Measurements from ENCODE around the gene R3HDM1.

Gene R3HDM1

DNA sequence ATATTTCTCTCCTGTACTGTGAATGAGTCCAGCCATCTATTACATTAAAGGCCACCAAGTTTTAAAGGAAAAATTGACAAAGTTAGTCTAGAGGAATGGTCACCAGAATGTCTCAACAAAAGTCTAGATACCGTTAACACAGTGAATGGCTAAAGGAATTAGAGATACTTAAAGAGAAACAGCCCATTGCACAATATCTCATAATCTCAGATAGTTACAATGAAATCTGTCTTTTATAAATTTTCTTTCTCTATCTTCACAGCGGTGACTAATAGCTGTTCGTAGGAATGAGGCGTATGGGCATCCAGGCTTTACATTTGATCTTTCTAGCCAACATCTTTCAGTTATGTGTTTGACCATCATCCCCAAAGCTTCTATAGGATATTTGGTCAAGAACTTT is 30.6 kb downstream of the R3HDM1 start:
- Histone ChIP-seq H3K27ac (no peak overlapping the region), H4K20me1 (peaks cover 82% of the 10 kb centered on the region), H3K4me1 (no peaks in the 10 kb centered on the region), H3K27me3 (no peaks in the 10 kb centered on the region), H3K36me3 (peaks cover 60% of the 10 kb centered on the region), H3K4me2 (no peak overlapping the region), H3K4me3 (no peak overlapping the region), H3K9me3 (no peaks in the 10 kb centered on the region), H3K9ac (no peak overlapping the region)
- TF ChIP-seq Cebpa-rat (IDR thresholded peaks at IDR 0.05) = no peak

DNA sequence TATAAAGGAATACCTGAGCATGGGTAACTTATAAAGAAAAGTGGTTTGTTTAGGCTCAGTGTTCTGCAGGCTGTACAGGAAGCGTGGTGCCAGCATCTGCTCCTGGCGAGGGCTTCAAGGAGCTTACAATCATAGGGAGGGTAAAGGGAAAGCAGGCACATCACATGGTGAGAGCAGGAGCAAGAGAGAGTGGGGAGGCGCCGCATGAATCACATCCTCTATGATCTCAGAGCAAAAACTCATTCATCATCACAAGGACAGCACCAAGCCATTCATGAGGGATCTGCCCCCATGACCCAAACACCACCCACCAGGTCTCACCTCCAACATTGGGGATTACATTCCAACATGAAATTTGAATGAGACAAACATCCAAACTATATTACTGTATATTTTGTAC is 32.5 kb downstream of the R3HDM1 start:
- Histone ChIP-seq H3K9ac (no peak overlapping the region), H3K27me3 (no peaks in the 10 kb centered on the region), H3K27ac (no peak overlapping the region), H3K9me3 (no peaks in the 10 kb centered on the region), H3K36me3 (peaks cover 71% of the 10 kb centered on the region), H3K4me2 (no peak overlapping the region), H3K4me1 (peaks cover 6% of the 10 kb centered on the region; the same call in 1 of the 2 replicates), H4K20me1 (peaks cover 78% of the 10 kb centered on the region), H3K4me3 (no peak overlapping the region)
- no peak for TF ChIP-seq Cebpa-rat (IDR thresholded peaks at IDR 0.05)

DNA sequence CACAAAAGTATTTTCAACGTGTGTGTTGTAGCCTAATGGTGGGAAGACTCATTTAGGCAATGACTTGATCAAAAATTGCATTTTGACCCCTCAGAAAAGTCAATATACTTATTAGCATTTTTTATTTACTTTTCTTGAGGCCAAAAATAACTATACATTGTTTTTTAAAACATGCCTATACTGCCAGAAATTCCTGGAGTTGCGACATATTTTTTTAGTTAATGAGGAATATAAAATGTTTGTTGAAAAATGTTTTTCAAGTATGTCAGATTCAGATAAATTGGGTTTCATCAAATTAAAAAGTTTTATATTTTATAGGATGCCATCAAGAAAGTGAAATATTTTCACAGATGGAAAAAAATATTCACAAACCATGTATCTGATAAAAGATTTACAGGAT is 39.6 kb downstream of the R3HDM1 start:
- no peak for TF ChIP-seq Cebpa-rat (IDR thresholded peaks at IDR 0.05)
- H3K9ac ChIP-seq = no peak overlapping the region

DNA sequence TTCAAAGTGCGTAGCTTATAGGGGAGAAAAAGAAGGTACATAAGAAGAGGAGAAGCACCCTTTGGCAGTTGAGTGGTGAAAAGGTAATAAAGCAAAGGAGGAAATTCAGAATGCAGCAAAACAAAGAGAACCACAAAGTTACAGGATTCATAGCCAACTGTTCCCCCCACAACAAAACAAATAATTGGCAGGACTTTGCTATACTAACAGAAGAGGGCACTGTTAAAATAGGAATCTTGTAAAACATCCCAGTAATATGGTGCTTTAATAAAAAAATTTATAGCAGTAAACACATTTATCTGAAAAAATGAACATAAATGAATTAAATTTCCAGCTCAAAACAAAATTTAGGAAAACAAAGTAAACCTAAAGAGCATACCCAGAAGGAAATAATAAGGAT is 42.3 kb downstream of the R3HDM1 start:
- peaks cover 7% of the 10 kb centered on the region; the same call in 1 of the 2 replicates for H3K9me3 ChIP-seq
- H4K20me1 ChIP-seq = peaks cover 17% of the 10 kb centered on the region
- H3K4me1 ChIP-seq = peaks cover 2% of the 10 kb centered on the region; the same call in 1 of the 2 replicates
- H3K4me2 ChIP-seq = no peak overlapping the region
- no peak for TF ChIP-seq Cebpa-rat (IDR thresholded peaks at IDR 0.05)
- no peaks in the 10 kb centered on the region for H3K27me3 ChIP-seq
- 0 out of 2 replicates have a peak overlapping the region, but pooled peaks have one; percentile 22 for H3K27ac ChIP-seq
- H3K9ac ChIP-seq = no peak overlapping the region
- peaks cover 38% of the 10 kb centered on the region for H3K36me3 ChIP-seq
- H3K4me3 ChIP-seq = no peak overlapping the region

More for the DNA sequence above, 39.6 kb downstream of the R3HDM1 start:
- H3K9me3 ChIP-seq = peaks cover 4% of the 10 kb centered on the region; the same call in 1 of the 2 replicates
- H3K4me1 ChIP-seq = peaks cover 6% of the 10 kb centered on the region; the same call in 1 of the 2 replicates
- H3K4me3 ChIP-seq = no peak overlapping the region
- H3K27me3 ChIP-seq = no peaks in the 10 kb centered on the region
- peaks cover 62% of the 10 kb centered on the region for H3K36me3 ChIP-seq
- H3K4me2 ChIP-seq = no peak overlapping the region
- peaks cover 36% of the 10 kb centered on the region for H4K20me1 ChIP-seq
- H3K27ac ChIP-seq = no peak overlapping the region

DNA sequence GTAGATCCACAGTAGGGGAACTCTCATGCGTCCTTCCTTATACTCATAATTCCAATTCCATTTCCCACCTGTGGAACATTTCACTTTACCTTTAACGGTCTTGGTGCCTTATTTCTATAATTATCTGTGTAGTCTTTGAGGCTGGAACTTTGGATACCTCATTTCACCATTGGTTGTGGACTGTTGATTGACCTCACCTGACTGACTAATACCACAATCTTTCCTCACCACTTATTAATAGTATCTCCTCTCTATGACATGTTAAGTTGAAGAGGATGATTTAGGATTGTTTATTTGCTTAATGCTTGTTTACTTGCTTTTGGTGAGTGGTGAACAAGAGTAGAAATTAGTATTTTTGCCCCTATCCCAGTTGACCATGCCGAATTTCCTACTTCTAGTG is 50.0 kb downstream of the R3HDM1 start:
- no peak for TF ChIP-seq Cebpa-rat (IDR thresholded peaks at IDR 0.05)
- H3K4me1 ChIP-seq = peaks cover 32% of the 10 kb centered on the region
- H3K4me3 ChIP-seq = no peak overlapping the region
- peaks cover 35% of the 10 kb centered on the region; the same call in 1 of the 2 replicates for H4K20me1 ChIP-seq
- H3K9ac ChIP-seq = no peak overlapping the region
- H3K27ac ChIP-seq = no peak overlapping the region
- 0 out of 2 replicates have a peak, but pooled peaks cover 3% of the 10 kb centered on the region for H3K36me3 ChIP-seq
- H3K4me2 ChIP-seq = no peak overlapping the region
- no peaks in the 10 kb centered on the region for H3K9me3 ChIP-seq
- no peaks in the 10 kb centered on the region for H3K27me3 ChIP-seq

DNA sequence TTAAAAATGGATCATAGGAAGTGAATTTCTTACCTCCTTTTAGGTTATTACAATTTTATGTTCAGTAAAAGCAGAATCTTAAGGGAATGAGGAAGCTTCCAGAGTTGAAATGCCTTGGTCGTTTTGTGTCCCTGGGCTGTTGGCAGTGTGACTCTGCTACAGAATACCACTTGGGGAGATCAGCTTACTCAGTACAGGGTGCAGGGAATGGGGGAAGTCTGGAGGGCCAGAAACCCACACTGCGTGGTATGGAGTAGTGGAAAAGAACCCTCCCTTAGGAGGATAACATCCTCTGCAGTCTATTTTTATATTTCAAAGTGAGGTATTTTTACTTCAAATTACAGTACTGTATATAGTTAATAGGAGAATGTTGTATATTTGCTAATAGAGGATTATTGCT is 51.1 kb downstream of the R3HDM1 start:
- H3K9ac ChIP-seq = no peak overlapping the region
- no peak overlapping the region for H3K4me3 ChIP-seq
- peaks cover 37% of the 10 kb centered on the region for H3K4me1 ChIP-seq
- no peaks in the 10 kb centered on the region for H3K9me3 ChIP-seq
- no peak for TF ChIP-seq Cebpa-rat (IDR thresholded peaks at IDR 0.05)
- H4K20me1 ChIP-seq = peaks cover 41% of the 10 kb centered on the region; the same call in 1 of the 2 replicates
- no peak overlapping the region for H3K27ac ChIP-seq
- H3K4me2 ChIP-seq = peak overlapping the region; percentile 47
- H3K36me3 ChIP-seq = 0 out of 2 replicates have a peak, but pooled peaks cover 3% of the 10 kb centered on the region
- H3K27me3 ChIP-seq = no peaks in the 10 kb centered on the region

DNA sequence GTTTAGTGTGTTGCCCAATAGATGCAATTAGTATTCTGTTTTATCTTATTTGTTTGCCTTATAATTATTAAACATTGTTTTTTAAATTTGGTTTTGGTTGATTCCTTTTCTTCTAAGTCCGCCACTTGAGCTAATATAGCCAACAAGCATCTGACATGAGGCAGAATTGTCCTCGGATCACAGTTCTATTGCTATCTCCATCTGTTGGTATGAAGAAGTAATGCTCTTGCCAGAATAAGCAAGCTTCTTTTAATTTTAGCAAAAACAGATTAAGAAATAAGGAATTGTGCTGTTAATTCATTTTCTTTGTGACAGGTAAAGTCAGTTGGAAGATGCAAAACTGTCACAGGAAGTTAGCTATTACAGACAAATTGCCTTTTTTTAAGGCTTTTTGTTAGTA is 54.3 kb downstream of the R3HDM1 start:
- Histone ChIP-seq H3K27ac (no peak overlapping the region), H3K9ac (no peak overlapping the region)
- no peak for TF ChIP-seq Cebpa-rat (IDR thresholded peaks at IDR 0.05)

DNA sequence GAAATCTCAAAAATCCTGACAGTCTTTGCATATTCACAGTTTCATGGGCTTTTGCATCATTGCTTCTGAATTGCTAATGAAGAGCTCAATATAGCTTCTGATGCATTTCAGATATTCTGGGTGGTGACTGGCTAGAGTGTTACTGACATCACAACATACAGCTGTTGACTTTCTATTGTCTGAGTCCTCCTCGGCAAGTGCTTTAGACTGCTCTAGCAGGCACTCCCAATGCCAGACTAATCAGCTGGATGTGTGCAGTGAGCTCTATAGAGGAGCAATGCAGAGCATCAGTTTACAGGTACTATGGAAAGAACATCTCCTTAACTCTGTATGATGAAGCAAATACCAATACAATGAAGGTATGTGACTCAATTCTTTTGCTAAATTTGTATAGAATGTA is 54.9 kb downstream of the R3HDM1 start:
- no peak overlapping the region for H3K27ac ChIP-seq
- no peak overlapping the region for H3K4me2 ChIP-seq

More for the DNA sequence above, 54.3 kb downstream of the R3HDM1 start:
- H3K4me3 ChIP-seq = no peak overlapping the region
- no peaks in the 10 kb centered on the region for H3K27me3 ChIP-seq
- H3K36me3 ChIP-seq = no peaks in the 10 kb centered on the region
- no peak overlapping the region for H3K4me2 ChIP-seq
- no peaks in the 10 kb centered on the region for H3K9me3 ChIP-seq
- peaks cover 52% of the 10 kb centered on the region for H3K4me1 ChIP-seq
- peaks cover 46% of the 10 kb centered on the region for H4K20me1 ChIP-seq

DNA sequence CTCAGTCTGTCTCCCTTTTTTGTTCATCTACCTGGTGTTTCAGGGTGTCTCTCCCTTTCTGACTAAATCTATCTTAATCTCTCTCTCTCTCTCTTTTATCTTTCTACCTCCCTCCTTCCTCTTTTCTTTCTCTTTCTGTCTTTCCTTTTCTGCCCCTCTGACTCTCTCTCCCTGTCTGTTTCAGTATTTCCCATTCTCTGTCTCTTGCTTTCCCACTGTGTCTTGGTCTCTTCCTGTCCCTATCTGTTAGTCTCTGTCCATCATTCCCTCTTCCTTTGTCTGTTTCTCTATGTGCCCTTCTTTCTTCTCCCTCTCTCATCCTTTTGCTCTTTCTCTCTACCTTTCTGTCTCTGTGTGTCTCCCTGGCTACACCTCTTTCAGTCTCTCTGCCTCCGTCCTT is 56.7 kb downstream of the R3HDM1 start:
- peaks cover 36% of the 10 kb centered on the region for H4K20me1 ChIP-seq
- peaks cover 15% of the 10 kb centered on the region for H3K9me3 ChIP-seq
- no peak overlapping the region for H3K4me3 ChIP-seq
- H3K27ac ChIP-seq = peak overlapping the region; percentile 55; the same call in 1 of the 2 replicates
- H3K27me3 ChIP-seq = no peaks in the 10 kb centered on the region
- peaks cover 55% of the 10 kb centered on the region for H3K4me1 ChIP-seq
- peak overlapping the region; percentile 35 for H3K4me2 ChIP-seq
- no peak overlapping the region for H3K9ac ChIP-seq
- peaks cover 11% of the 10 kb centered on the region for H3K36me3 ChIP-seq
- no peak for TF ChIP-seq Cebpa-rat (IDR thresholded peaks at IDR 0.05)

More for the DNA sequence above, 54.9 kb downstream of the R3HDM1 start:
- Histone ChIP-seq H3K27me3 (no peaks in the 10 kb centered on the region), H3K36me3 (no peaks in the 10 kb centered on the region), H4K20me1 (peaks cover 42% of the 10 kb centered on the region), H3K9ac (no peak overlapping the region), H3K9me3 (no peaks in the 10 kb centered on the region), H3K4me3 (no peak overlapping the region), H3K4me1 (peaks cover 57% of the 10 kb centered on the region)
- no peak for TF ChIP-seq Cebpa-rat (IDR thresholded peaks at IDR 0.05)

DNA sequence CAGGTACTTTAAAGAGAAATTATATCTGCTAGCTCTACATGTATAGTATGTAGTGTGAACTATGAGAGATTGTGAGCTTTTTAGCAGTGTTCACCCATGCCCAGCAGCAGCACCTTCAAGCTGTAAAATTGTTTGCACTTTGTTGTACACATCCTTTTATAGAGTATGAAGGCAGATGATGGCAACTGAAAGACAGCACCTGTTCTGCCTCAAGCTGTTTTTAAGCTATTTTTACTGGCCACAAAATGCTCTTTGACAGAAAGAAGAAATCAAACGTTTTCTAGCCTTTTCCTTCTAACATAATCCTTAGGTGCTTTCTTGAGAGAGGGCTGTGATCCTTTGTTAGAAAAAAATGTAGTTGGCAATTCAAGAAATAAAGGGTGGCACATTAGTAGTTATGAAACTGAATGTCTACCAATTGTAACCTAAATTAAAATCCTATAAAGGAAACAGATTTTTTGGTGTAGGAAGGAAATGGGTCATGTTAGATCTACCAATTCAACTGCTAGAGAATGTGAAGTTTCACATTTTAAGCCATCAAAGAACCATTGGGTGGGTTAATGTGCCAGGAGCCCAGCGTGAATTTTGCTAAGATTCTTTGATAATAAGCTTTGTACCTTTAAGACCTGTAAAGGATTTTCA is 59.5 kb downstream of the R3HDM1 start:
- H3K4me2 ChIP-seq = peak overlapping the region; percentile 79
- peak overlapping the region; percentile 70 for H3K9ac ChIP-seq
- H3K9me3 ChIP-seq = peaks cover 30% of the 10 kb centered on the region
- peak overlapping the region; percentile 76 for H3K27ac ChIP-seq
- peaks cover 30% of the 10 kb centered on the region for H3K36me3 ChIP-seq
- no peaks in the 10 kb centered on the region for H3K27me3 ChIP-seq
- peaks cover 25% of the 10 kb centered on the region for H4K20me1 ChIP-seq
- H3K4me1 ChIP-seq = peaks cover 55% of the 10 kb centered on the region
- H3K4me3 ChIP-seq = peak overlapping the region; percentile 40; the same call in 1 of the 2 replicates
- TF ChIP-seq Cebpa-rat (IDR thresholded peaks at IDR 0.05) = no peak
